SK-N-SH treated with all-trans-retinoic acid at 6 μM for 48 hours (cell line): Measurements from ENCODE around the gene SPEM2.

Source experiments
- ATAC-seq: fragments of 200-7000 bp; cut with Tn5 transposase; 3 replicates; pipeline ENCODE4 v1.9.1; 2020; ENCODE audit warnings: mild to moderate bottlenecking, moderate library complexity
- BACH2 ChIP-seq: fragments of 250-450 bp; sonication (Bioruptor Pico); IDR thresholded peaks from 2 replicates; pipeline ENCODE4 v1.9.0; 2021; ENCODE audit warnings: mild to moderate bottlenecking, borderline replicate concordance
- CREB5 ChIP-seq: fragments of 250-450 bp; sonication (Bioruptor Pico); IDR thresholded peaks from 2 replicates; pipeline ENCODE4 v1.5.1; 2020; ENCODE audit warnings: low read depth, mild to moderate bottlenecking, moderate library complexity
- CSDC2 ChIP-seq: fragments of 250-450 bp; sonication (Bioruptor Pico); IDR thresholded peaks from 2 replicates; pipeline ENCODE4 v1.5.0; 2020; ENCODE audit warnings: mild to moderate bottlenecking, moderate library complexity
- ESRRG ChIP-seq: fragments of 250-450 bp; sonication (Bioruptor Pico); IDR thresholded peaks from 2 replicates; pipeline ENCODE4 v1.6.1; 2021; ENCODE audit warnings: mild to moderate bottlenecking
- GLIS3 ChIP-seq: fragments of 250-450 bp; sonication (Bioruptor Pico); IDR thresholded peaks from 2 replicates; pipeline ENCODE4 v1.5.0; 2020; ENCODE audit warnings: mild to moderate bottlenecking, moderate library complexity
- ISL1 ChIP-seq: fragments of 250-450 bp; sonication (Bioruptor Pico); IDR thresholded peaks from 2 replicates; pipeline ENCODE4 v2.1.2; 2022; ENCODE audit warnings: mild to moderate bottlenecking, moderate library complexity
- OSR1 ChIP-seq: fragments of 250-450 bp; sonication (Bioruptor Pico); IDR thresholded peaks from 2 replicates; pipeline ENCODE4 v1.8.0; 2022; ENCODE audit warnings: moderate library complexity, mild to moderate bottlenecking, inconsistent platforms
- PATZ1 ChIP-seq: fragments of 250-450 bp; sonication (Bioruptor Pico); IDR thresholded peaks from 2 replicates; pipeline ENCODE4 v1.8.0; 2020; ENCODE audit warnings: mild to moderate bottlenecking, moderate library complexity, borderline replicate concordance
- PPARA ChIP-seq: fragments of 250-450 bp; sonication (Bioruptor Pico); IDR thresholded peaks from 2 replicates; pipeline ENCODE4 v1.5.0; 2020; ENCODE audit warnings: mild to moderate bottlenecking, borderline replicate concordance
- RARB ChIP-seq: fragments of 250-450 bp; sonication (Bioruptor Pico); IDR thresholded peaks from 2 replicates; pipeline ENCODE4 v1.8.0; 2021; ENCODE audit warnings: mild to moderate bottlenecking, moderate library complexity
- SNAI2 ChIP-seq: fragments of 250-450 bp; sonication (Bioruptor Pico); IDR thresholded peaks from 2 replicates; pipeline ENCODE4 v1.5.0; 2020; ENCODE audit warnings: mild to moderate bottlenecking, moderate library complexity
- TCF4 ChIP-seq: fragments of 250-450 bp; sonication (Bioruptor Pico); IDR thresholded peaks from 2 replicates; pipeline ENCODE4 v1.8.0; 2021; ENCODE audit warnings: mild to moderate bottlenecking, moderate library complexity, borderline replicate concordance
- TOX ChIP-seq: fragments of 250-450 bp; sonication (Bioruptor Pico); IDR thresholded peaks from 2 replicates; pipeline ENCODE4 v1.8.0; 2021; ENCODE audit warnings: mild to moderate bottlenecking, moderate library complexity, borderline replicate concordance
- TSHZ2 ChIP-seq: fragments of 250-450 bp; sonication (Bioruptor Pico); IDR thresholded peaks from 2 replicates; pipeline ENCODE4 v1.5.0; 2020; ENCODE audit warnings: mild to moderate bottlenecking, moderate library complexity
- ZC3H10 ChIP-seq: fragments of 250-450 bp; sonication (Bioruptor Pico); IDR thresholded peaks from 2 replicates; pipeline ENCODE4 v1.5.1; 2021; ENCODE audit warnings: mild to moderate bottlenecking, moderate library complexity
- ZFP3 ChIP-seq: fragments of 250-450 bp; sonication (Bioruptor Pico); IDR thresholded peaks from 2 replicates; pipeline ENCODE4 v1.5.0; 2020; ENCODE audit warnings: mild to moderate bottlenecking, moderate library complexity
- ZNF565 ChIP-seq: fragments of 450-650 bp; formaldehyde crosslinking; conservative IDR thresholded peaks from 2 replicates; pipeline ENCODE4 v1.5.0; 2020; ENCODE audit warnings: low read depth, mild to moderate bottlenecking, moderate library complexity
- ZNF70 ChIP-seq: fragments of 450-650 bp; formaldehyde crosslinking; IDR thresholded peaks from 2 replicates; pipeline ENCODE4 v1.5.0; 2020; ENCODE audit warnings: mild to moderate bottlenecking, moderate library complexity
- ZNF8 ChIP-seq: fragments of 450-650 bp; formaldehyde crosslinking; IDR thresholded peaks from 2 replicates; pipeline ENCODE4 v1.5.0; 2020; ENCODE audit warnings: mild to moderate bottlenecking, moderate library complexity
- TF ChIP-seq, protein P1 (sequence below): fragments of 250-450 bp; sonication (Bioruptor Pico); IDR thresholded peaks from 2 replicates; pipeline ENCODE4 v1.5.1; 2021; ENCODE audit warnings: mild to moderate bottlenecking, moderate library complexity
- TF ChIP-seq, protein P2 (sequence below): fragments of 250-450 bp; sonication (Bioruptor Pico); IDR thresholded peaks from 2 replicates; pipeline ENCODE4 v1.8.0; 2021; ENCODE audit warnings: low read depth, mild to moderate bottlenecking, moderate library complexity, borderline replicate concordance

Gene SPEM2

GRCh38 chr17:7403043-7403726 lies 22.2 kb upstream of the SPEM2 start:
- peak; percentile 4 for ATAC-seq
- no peak for TF ChIP-seq SNAI2 (CRISPR knock-in tag)
- TF ChIP-seq ISL1 (CRISPR knock-in tag), result no peak
- TF ChIP-seq CREB5, result no peak
- TF ChIP-seq ZNF565 (CRISPR knock-in tag), result no peak
- TF ChIP-seq ESRRG (CRISPR knock-in tag), result no peak
- no peak for TF ChIP-seq CSDC2 (CRISPR knock-in tag)
- no peak for TF ChIP-seq ZNF70 (CRISPR knock-in tag)
- TF ChIP-seq RARB (CRISPR knock-in tag), result no peak
- TF ChIP-seq ZC3H10 (CRISPR knock-in tag), result no peak
- TF ChIP-seq BACH2 (CRISPR knock-in tag), result no peak
- TF ChIP-seq, protein P1, sequence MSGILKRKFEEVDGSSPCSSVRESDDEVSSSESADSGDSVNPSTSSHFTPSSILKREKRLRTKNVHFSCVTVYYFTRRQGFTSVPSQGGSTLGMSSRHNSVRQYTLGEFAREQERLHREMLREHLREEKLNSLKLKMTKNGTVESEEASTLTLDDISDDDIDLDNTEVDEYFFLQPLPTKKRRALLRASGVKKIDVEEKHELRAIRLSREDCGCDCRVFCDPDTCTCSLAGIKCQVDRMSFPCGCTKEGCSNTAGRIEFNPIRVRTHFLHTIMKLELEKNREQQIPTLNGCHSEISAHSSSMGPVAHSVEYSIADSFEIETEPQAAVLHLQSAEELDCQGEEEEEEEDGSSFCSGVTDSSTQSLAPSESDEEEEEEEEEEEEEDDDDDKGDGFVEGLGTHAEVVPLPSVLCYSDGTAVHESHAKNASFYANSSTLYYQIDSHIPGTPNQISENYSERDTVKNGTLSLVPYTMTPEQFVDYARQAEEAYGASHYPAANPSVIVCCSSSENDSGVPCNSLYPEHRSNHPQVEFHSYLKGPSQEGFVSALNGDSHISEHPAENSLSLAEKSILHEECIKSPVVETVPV (CRISPR knock-in tag), result no peak
- no peak for TF ChIP-seq ZNF8 (CRISPR knock-in tag)
- TF ChIP-seq TSHZ2 (CRISPR knock-in tag), result no peak
- no peak for TF ChIP-seq ZFP3 (CRISPR knock-in tag)
- TF ChIP-seq TCF4 (CRISPR knock-in tag), result no peak
- no peak for TF ChIP-seq GLIS3 (CRISPR knock-in tag)
- TF ChIP-seq TOX (CRISPR knock-in tag), result no peak
- no peak for TF ChIP-seq PATZ1 (CRISPR knock-in tag)
- TF ChIP-seq, protein P2, sequence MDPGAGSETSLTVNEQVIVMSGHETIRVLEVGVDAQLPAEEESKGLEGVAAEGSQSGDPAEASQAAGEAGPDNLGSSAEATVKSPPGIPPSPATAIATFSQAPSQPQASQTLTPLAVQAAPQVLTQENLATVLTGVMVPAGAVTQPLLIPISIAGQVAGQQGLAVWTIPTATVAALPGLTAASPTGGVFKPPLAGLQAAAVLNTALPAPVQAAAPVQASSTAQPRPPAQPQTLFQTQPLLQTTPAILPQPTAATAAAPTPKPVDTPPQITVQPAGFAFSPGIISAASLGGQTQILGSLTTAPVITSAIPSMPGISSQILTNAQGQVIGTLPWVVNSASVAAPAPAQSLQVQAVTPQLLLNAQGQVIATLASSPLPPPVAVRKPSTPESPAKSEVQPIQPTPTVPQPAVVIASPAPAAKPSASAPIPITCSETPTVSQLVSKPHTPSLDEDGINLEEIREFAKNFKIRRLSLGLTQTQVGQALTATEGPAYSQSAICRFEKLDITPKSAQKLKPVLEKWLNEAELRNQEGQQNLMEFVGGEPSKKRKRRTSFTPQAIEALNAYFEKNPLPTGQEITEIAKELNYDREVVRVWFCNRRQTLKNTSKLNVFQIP (CRISPR knock-in tag), result no peak
- TF ChIP-seq, all 23 proteins: peak for 0

- TF ChIP-seq ZNF8 (CRISPR knock-in tag), result no peak
- peak; percentile 67 for ATAC-seq
Observed at GRCh38 chr17:7403727-7403976, 21.8 kb upstream of the SPEM2 start.

GRCh38 chr17:7403977-7404736 lies 21.3 kb upstream of the SPEM2 start, which contains the start of gene TMEM256:
Gene TMEM256 (minus strand): TSS chr17:7404097. CDS start chr17:7404084, 13 bp downstream.
- peak; percentile 96 for ATAC-seq
- no peak for TF ChIP-seq PPARA (CRISPR knock-in tag)
- no peak for TF ChIP-seq RARB (CRISPR knock-in tag)
- TF ChIP-seq BACH2 (CRISPR knock-in tag), result no peak
- TF ChIP-seq ZC3H10 (CRISPR knock-in tag), result no peak
- no peak for TF ChIP-seq OSR1 (CRISPR knock-in tag)
- no peak for TF ChIP-seq ZNF565 (CRISPR knock-in tag)
- no peak for TF ChIP-seq CSDC2 (CRISPR knock-in tag)
- TF ChIP-seq GLIS3 (CRISPR knock-in tag), result no peak
- TF ChIP-seq ISL1 (CRISPR knock-in tag), result no peak
- TF ChIP-seq TCF4 (CRISPR knock-in tag), result no peak
- TF ChIP-seq ZNF70 (CRISPR knock-in tag), result no peak
- no peak for TF ChIP-seq ZFP3 (CRISPR knock-in tag)
- no peak for TF ChIP-seq TOX (CRISPR knock-in tag)
- TF ChIP-seq SNAI2 (CRISPR knock-in tag), result no peak
- no peak for TF ChIP-seq ESRRG (CRISPR knock-in tag)
- TF ChIP-seq CREB5, result no peak
- no peak for TF ChIP-seq TSHZ2 (CRISPR knock-in tag)
